Fibroblast of villous mesenchyme (primary cell): ENCODE measurements around the gene IL1RN. TPM values are rescaled to one million over a fixed set of nuclear protein-coding genes. Genes with fewer than 3 reads are reported as not detected.

Experiments used
- DNase-seq: peaks from one replicate; pipeline ENCODE4 v3.0.0-alpha.2; 2010; ENCODE audit warnings: low read depth
- H3K4me3 ChIP-seq: 2 replicates; pipeline ENCODE4 v1.5.1; 2011; ENCODE audit warnings: low read depth, mild to moderate bottlenecking, low read length
- total RNA-seq: library from RNA; depleted of rRNA; stranded (reverse); fragments of >200 nt; gene quantifications from 2 replicates; pipeline ENCODE4 v1.2.3, GENCODE V29; 2012
- TF ChIP-seq, protein P1 (sequence below): IDR thresholded peaks from 2 replicates; pipeline ENCODE4 v1.5.1; 2012; ENCODE audit warnings: low read depth, mild to moderate bottlenecking, low read length; ENCODE audit not compliant: insufficient read depth

IL1RN gene, protein sequence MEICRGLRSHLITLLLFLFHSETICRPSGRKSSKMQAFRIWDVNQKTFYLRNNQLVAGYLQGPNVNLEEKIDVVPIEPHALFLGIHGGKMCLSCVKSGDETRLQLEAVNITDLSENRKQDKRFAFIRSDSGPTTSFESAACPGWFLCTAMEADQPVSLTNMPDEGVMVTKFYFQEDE
- not detected in 2 replicates for total RNA-seq

DNA sequence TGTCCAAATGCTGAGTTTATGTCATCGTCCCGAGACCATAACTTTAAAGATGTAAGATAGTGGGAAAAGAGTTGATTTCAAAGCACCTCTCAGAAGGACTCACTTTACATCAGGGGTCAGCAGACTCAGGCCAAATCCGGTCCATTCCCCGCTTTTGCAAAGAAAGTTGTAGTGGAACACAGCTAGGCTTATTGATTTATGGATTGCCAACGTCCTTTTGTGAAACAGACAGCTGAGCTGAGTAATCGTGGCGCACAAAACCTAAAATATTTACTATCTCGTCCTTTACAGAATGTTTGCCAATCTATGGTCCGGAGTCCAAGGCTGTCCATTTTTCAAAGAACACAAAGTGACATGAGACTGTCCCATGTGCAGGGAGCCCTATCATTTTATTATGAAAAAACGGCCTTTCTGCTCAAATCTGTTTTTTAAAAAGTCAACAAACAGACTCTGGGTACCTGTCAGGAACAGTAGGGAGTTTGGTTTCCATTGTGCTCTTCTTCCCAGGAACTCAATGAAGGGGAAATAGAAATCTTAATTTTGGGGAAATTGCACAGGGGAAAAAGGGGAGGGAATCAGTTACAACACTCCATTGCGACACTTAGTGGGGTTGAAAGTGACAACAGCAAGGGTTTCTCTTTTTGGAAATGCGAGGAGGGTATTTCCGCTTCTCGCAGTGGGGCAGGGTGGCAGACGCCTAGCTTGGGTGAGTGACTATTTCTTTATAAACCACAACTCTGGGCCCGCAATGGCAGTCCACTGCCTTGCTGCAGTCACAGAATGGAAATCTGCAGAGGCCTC is at the start of gene IL1RN:
IL1RN (plus strand) TSS at position 754 of the 801 bp plus-strand sequence; CDS start at position 781, 27 bp downstream.
- DNase-seq, result no peak
- TF ChIP-seq, protein P1, sequence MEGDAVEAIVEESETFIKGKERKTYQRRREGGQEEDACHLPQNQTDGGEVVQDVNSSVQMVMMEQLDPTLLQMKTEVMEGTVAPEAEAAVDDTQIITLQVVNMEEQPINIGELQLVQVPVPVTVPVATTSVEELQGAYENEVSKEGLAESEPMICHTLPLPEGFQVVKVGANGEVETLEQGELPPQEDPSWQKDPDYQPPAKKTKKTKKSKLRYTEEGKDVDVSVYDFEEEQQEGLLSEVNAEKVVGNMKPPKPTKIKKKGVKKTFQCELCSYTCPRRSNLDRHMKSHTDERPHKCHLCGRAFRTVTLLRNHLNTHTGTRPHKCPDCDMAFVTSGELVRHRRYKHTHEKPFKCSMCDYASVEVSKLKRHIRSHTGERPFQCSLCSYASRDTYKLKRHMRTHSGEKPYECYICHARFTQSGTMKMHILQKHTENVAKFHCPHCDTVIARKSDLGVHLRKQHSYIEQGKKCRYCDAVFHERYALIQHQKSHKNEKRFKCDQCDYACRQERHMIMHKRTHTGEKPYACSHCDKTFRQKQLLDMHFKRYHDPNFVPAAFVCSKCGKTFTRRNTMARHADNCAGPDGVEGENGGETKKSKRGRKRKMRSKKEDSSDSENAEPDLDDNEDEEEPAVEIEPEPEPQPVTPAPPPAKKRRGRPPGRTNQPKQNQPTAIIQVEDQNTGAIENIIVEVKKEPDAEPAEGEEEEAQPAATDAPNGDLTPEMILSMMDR, result no peak
- no peak within 1 kb of the TSS for H3K4me3 ChIP-seq

DNA sequence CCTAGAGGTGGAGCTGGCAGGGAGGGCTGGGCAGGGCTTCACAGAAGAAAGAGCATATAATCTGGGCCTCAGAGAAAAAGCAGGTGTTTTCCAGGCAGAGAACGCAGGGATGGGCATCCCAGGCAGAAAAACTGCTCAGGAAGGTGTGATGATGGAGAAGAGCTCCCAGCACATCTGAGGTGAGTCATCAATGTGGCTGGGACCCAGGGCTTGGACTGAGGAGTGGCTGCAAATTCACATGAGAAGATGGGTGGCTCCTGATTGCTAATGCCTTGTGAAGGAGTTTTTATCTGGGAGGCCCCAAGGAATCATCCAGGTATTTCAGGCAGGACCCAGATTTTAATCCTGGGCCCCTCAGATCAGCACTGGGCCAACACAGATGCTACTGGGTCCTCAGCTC is 49.5 kb upstream of the IL1RN start:
- no peak overlapping the region for H3K4me3 ChIP-seq
- TF ChIP-seq, protein P1, result no peak
- DNase-seq, result no peak

- no peak for DNase-seq
- no peak overlapping the region for H3K4me3 ChIP-seq
- TF ChIP-seq, protein P1, result no peak
These were observed 49.0 kb upstream of the IL1RN start for GRCh38 chr2:113078350-113078839.

GRCh38 chr2:113079131-113079530 is 48.3 kb upstream of the IL1RN start:
- no peak overlapping the region for H3K4me3 ChIP-seq
- no peak for DNase-seq
- TF ChIP-seq, protein P1, result no peak

DNA sequence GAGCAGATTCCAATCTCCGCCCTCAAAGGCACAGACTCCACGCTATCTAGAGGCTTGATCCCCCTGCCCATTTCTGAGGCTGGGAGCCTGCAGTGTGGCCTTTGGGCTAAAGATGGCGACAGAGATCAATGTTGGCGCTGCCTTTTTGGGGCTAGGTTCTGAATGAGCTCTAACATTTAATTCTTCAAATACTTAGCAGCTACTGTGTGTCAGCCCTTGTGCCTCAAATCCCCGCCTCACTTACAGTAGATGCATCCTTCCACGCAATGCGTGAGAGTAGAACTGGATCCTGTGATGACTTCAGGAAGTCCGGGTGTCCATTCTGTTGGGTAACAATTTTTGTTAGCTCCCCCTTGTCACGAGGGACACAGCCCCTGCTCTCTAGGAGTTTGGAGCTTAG is 47.3 kb upstream of the IL1RN start:
- no peak overlapping the region for H3K4me3 ChIP-seq
- DNase-seq, result peak; percentile 6
- TF ChIP-seq, protein P1, result peak; percentile 72

DNA sequence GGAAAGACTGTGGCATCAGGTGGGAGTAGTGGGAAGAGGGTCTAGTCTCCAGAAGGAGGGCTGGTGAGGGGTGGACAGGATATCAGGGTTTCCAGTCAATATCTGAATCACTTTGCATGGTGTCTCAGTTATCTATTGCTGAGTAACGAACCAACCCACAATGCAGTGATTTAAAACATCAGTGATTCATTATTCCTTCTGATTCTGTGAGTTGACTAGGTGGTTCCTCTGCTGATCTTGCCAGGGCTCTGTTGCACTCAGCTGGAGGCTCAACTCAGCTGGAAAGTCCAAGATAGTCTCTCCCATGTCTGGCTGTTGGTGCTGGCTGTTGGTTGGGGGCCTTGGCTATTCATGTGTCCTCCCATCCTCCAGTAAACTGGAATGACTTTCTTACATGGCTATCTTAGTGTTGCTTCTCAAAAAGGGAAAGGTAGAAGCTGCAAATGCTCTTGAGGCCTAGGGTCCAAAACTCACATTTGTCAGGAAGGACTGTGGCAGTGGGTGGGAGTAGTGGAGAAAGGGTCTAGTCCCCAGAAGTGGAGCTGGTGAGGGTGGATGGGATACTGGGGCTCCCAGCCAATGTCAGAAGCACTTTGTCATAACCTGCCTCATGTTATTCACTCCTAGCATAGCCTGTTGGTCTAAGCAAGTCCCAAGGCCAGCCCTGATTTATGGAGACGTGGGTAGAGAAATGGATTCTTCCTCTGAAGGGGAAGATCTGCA is 45.7 kb upstream of the IL1RN start:
- TF ChIP-seq, protein P1, result no peak
- no peak overlapping the region for H3K4me3 ChIP-seq
- DNase-seq, result no peak
